Activated CD8-positive, alpha-beta memory T cell treated with anti-CD3 and anti-CD28 coated beads, Interleukin-2, amount 50 U/mL, for 24 hours (primary cell): ENCODE data around the gene PRKD2.
A peak's percentile ranks its signal among the peaks of the same experiment; 100 is the strongest.
"Not testable (repeated sequence)": the region's sequence is repeated elsewhere in the genome, so short reads cannot be mapped to it uniquely, and the experiment has no call there.

Source experiments
- DNase-seq: peaks from one replicate; pipeline ENCODE4 v3.0.0-alpha.2; 2020; ENCODE audit errors: extremely low read depth

Gene PRKD2

GRCh38 chr19:46717034-46717715 is at the start of gene PRKD2:
PRKD2 (minus strand) TSS chr19:46717114; CDS start chr19:46716370, 744 bp downstream.
- DNase-seq = peak; percentile 72

GRCh38 chr19:46764817-46765291 is 47.9 kb upstream of the PRKD2 start:
- no peak for DNase-seq

- DNase-seq = no peak
Measured at GRCh38 chr19:46762245-46762890, 45.5 kb upstream of the PRKD2 start.

GRCh38 chr19:46761418-46761831 is 44.5 kb upstream of the PRKD2 start:
- no peak for DNase-seq

GRCh38 chr19:46760897-46761296 is 44.0 kb upstream of the PRKD2 start:
- not testable (repeated sequence) for DNase-seq

- no peak for DNase-seq
Measured at GRCh38 chr19:46760363-46760762, 43.4 kb upstream of the PRKD2 start.

- DNase-seq = no peak
Measured at GRCh38 chr19:46759817-46760333, 43.0 kb upstream of the PRKD2 start.

GRCh38 chr19:46759206-46759605 is 42.3 kb upstream of the PRKD2 start:
- no peak for DNase-seq

GRCh38 chr19:46756544-46756888 is 39.6 kb upstream of the PRKD2 start:
- no peak for DNase-seq

GRCh38 chr19:46755853-46756543 is 39.1 kb upstream of the PRKD2 start:
- no peak for DNase-seq

GRCh38 chr19:46755077-46755852 is 38.4 kb upstream of the PRKD2 start:
- no peak for DNase-seq

- DNase-seq = no peak
Measured at GRCh38 chr19:46753420-46754155, 36.7 kb upstream of the PRKD2 start.

- DNase-seq = peak; percentile 60
Measured at GRCh38 chr19:46748325-46749109, 31.6 kb upstream of the PRKD2 start.

GRCh38 chr19:46746281-46747057 is 29.6 kb upstream of the PRKD2 start, which contains the start of gene STRN4:
STRN4 (minus strand) TSS chr19:46746450; CDS start chr19:46746430, 20 bp downstream.
- DNase-seq = no peak

GRCh38 chr19:46745521-46746280 is 28.8 kb upstream of the PRKD2 start, which contains the start of gene FKRP:
FKRP (plus strand) TSS chr19:46746057; CDS start chr19:46755451, 9,394 bp downstream.
- no peak for DNase-seq

GRCh38 chr19:46745030-46745429 is 28.1 kb upstream of the PRKD2 start:
- DNase-seq = no peak

- no peak for DNase-seq
Measured at GRCh38 chr19:46744005-46744691, 27.2 kb upstream of the PRKD2 start.

- DNase-seq = no peak
Measured at GRCh38 chr19:46742926-46743480, 26.1 kb upstream of the PRKD2 start.
